WTC11 (cell line): ENCODE measurements around the gene OR2M2. TPM values are rescaled to one million over a fixed set of nuclear protein-coding genes. Genes with fewer than 3 reads are reported as not detected.

Source experiments
- ATAC-seq: fragments of 200-7000 bp; cut with Tn5 transposase; 2 replicates; pipeline ENCODE4 v1.10.0; 2021; ENCODE audit warnings: mild to moderate bottlenecking, moderate library complexity
- Bru-seq: library from RNA; stranded (reverse); fragments of 400-500 nt; gene quantifications from one replicate; lab custom pipeline; 2021; lab: Mats Ljungman, UMichigan
- CTCF ChIA-PET: fragments of 300-600 bp; sonication (Branson Sonifier 250); formaldehyde crosslinking; loops from one replicate; lab custom pipeline; 2021; ENCODE audit warnings: antibody characterized with exemption; lab: Charles Lee
- POLR2A ChIA-PET: fragments of 350-600 bp; sonication (Branson Sonifier 250); formaldehyde crosslinking; loops from one replicate; lab custom pipeline; 2021; ENCODE audit warnings: antibody characterized with exemption; lab: Charles Lee
- DNase-seq: peaks from one replicate; pipeline ENCODE4 v3.0.0; 2021; ENCODE audit warnings: low spot score
- H3K27ac Mint-ChIP-seq: 2 replicates; pipeline ENCODE4 v1.8.0; 2021; ENCODE audit warnings: mixed read lengths
- H3K27me3 Mint-ChIP-seq: 2 replicates; pipeline ENCODE4 v1.8.0; 2021; ENCODE audit warnings: low read depth, mild to moderate bottlenecking, moderate library complexity, mixed read lengths
- H3K36me3 Mint-ChIP-seq: 2 replicates; pipeline ENCODE4 v1.8.0; 2021; ENCODE audit warnings: mixed read lengths
- H3K4me1 Mint-ChIP-seq: 2 replicates; pipeline ENCODE4 v1.8.0; 2022; ENCODE audit warnings: mixed read lengths
- H3K4me3 Mint-ChIP-seq: 2 replicates; pipeline ENCODE4 v1.8.0; 2021; ENCODE audit warnings: mild to moderate bottlenecking, moderate library complexity, mixed read lengths
- H3K9me3 Mint-ChIP-seq: 2 replicates; pipeline ENCODE4 v1.8.0; 2021; ENCODE audit warnings: mixed read lengths
- CREM ChIP-seq: sonication (generic); formaldehyde crosslinking; IDR thresholded peaks from 2 replicates; pipeline ENCODE4 v1.8.1; 2022; ENCODE audit warnings: mild to moderate bottlenecking, missing genetic modification reagents, moderate library complexity
- ESRRA ChIP-seq: sonication (generic); formaldehyde crosslinking; IDR thresholded peaks from 2 replicates; pipeline ENCODE4 v1.8.1; 2022; ENCODE audit warnings: mild to moderate bottlenecking, missing genetic modification reagents, borderline replicate concordance
- ETV6 ChIP-seq: sonication (generic); formaldehyde crosslinking; IDR thresholded peaks from 2 replicates; pipeline ENCODE4 v1.8.1; 2022; ENCODE audit warnings: mild to moderate bottlenecking, missing genetic modification reagents
- MYBL2 ChIP-seq: sonication (generic); formaldehyde crosslinking; IDR thresholded peaks from 2 replicates; pipeline ENCODE4 v1.8.1; 2023; ENCODE audit warnings: mild to moderate bottlenecking, moderate library complexity, missing genetic modification reagents
- NFYB ChIP-seq: sonication (generic); formaldehyde crosslinking; conservative IDR thresholded peaks from 2 replicates; pipeline ENCODE4 v1.8.0; 2022; ENCODE audit warnings: low read depth, missing genetic modification reagents
- NR3C1 ChIP-seq: sonication (generic); formaldehyde crosslinking; conservative IDR thresholded peaks from 2 replicates; pipeline ENCODE4 v1.8.1; 2023; ENCODE audit warnings: low read depth, mild to moderate bottlenecking, missing genetic modification reagents
- OVOL2 ChIP-seq: fragments of 250-450 bp; sonication (Bioruptor Pico); IDR thresholded peaks from 2 replicates; pipeline ENCODE4 v1.9.0; 2021; ENCODE audit warnings: mild to moderate bottlenecking, borderline replicate concordance
- RORB ChIP-seq: fragments of 250-450 bp; sonication (Bioruptor Pico); IDR thresholded peaks from 2 replicates; pipeline ENCODE4 v1.9.0; 2021; ENCODE audit warnings: mild to moderate bottlenecking
- TEAD1 ChIP-seq: sonication (generic); formaldehyde crosslinking; IDR thresholded peaks from 2 replicates; pipeline ENCODE4 v1.8.0; 2022; ENCODE audit warnings: mild to moderate bottlenecking, missing genetic modification reagents
- ZNF121 ChIP-seq: sonication (generic); formaldehyde crosslinking; IDR thresholded peaks from 2 replicates; pipeline ENCODE4 v1.8.0; 2023; ENCODE audit warnings: missing genetic modification reagents
- ZNF263 ChIP-seq: sonication (generic); formaldehyde crosslinking; IDR thresholded peaks from 2 replicates; pipeline ENCODE4 v1.8.1; 2022; ENCODE audit warnings: low read depth, mild to moderate bottlenecking, moderate library complexity, missing genetic modification reagents
- ZNF396 ChIP-seq: fragments of 250-450 bp; sonication (Bioruptor Pico); IDR thresholded peaks from 2 replicates; pipeline ENCODE4 v1.8.0; 2021; ENCODE audit warnings: mild to moderate bottlenecking, moderate library complexity, borderline replicate concordance
- ZNF671 ChIP-seq: fragments of 250-450 bp; sonication (Bioruptor Pico); IDR thresholded peaks from 2 replicates; pipeline ENCODE4 v1.8.0; 2021; ENCODE audit warnings: mild to moderate bottlenecking
- long read RNA-seq, 3 experiments: library from RNA in 1 of 3; library from capped mRNA in 1 of 3; library from polyadenylated mRNA in 1 of 3; unstranded in 2 of 3; stranded (forward) in 1 of 3; transcript quantifications; one replicate each; pipeline ENCODE4 v2.0.0, GENCODE V29; 2021
- total RNA-seq: library from RNA; stranded (reverse); gene quantifications from 3 replicates; pipeline ENCODE4 v1.2.3, GENCODE V29; 2021
- TF ChIP-seq, protein P1 (sequence below): sonication (generic); formaldehyde crosslinking; IDR thresholded peaks from 2 replicates; pipeline ENCODE4 v1.8.1; 2023; ENCODE audit warnings: mild to moderate bottlenecking, moderate library complexity, missing genetic modification reagents
- TF ChIP-seq, protein P2 (sequence below): sonication (generic); formaldehyde crosslinking; IDR thresholded peaks from 2 replicates; pipeline ENCODE4 v1.8.1; 2022; ENCODE audit warnings: low read depth, mild to moderate bottlenecking, moderate library complexity, missing genetic modification reagents, borderline replicate concordance
- TF ChIP-seq, protein P3 (sequence below): sonication (generic); formaldehyde crosslinking; IDR thresholded peaks from 2 replicates; pipeline ENCODE4 v1.8.0; 2022; ENCODE audit warnings: mild to moderate bottlenecking, missing genetic modification reagents
- TF ChIP-seq, protein P4 (sequence below): sonication (generic); formaldehyde crosslinking; IDR thresholded peaks from 2 replicates; pipeline ENCODE4 v1.8.1; 2023; ENCODE audit warnings: mild to moderate bottlenecking, missing genetic modification reagents, moderate library complexity
- TF ChIP-seq, protein P5 (sequence below): fragments of 250-450 bp; sonication (Bioruptor Pico); conservative IDR thresholded peaks from 2 replicates; pipeline ENCODE4 v1.9.0; 2021; ENCODE audit warnings: mild to moderate bottlenecking
- TF ChIP-seq, protein P6 (sequence below): sonication (generic); formaldehyde crosslinking; IDR thresholded peaks from 2 replicates; pipeline ENCODE4 v1.8.0; 2023; ENCODE audit warnings: missing genetic modification reagents, mild to moderate bottlenecking, borderline replicate concordance
- TF ChIP-seq, protein P7 (sequence below): sonication (generic); formaldehyde crosslinking; IDR thresholded peaks from 2 replicates; pipeline ENCODE4 v1.8.1; 2022; ENCODE audit warnings: low read depth, missing genetic modification reagents, borderline replicate concordance

The OR2M2 gene, protein sequence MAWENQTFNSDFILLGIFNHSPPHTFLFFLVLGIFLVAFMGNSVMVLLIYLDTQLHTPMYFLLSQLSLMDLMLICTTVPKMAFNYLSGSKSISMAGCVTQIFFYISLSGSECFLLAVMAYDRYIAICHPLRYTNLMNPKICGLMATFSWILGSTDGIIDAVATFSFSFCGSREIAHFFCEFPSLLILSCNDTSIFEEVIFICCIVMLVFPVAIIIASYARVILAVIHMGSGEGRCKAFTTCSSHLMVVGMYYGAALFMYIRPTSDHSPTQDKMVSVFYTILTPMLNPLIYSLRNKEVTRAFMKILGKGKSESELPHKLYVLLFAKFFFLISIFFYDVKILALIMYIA
- not detected in 3 replicates for total RNA-seq
- not detected for Bru-seq, nascent RNA
- long read RNA-seq, experiment 1, result 0 reads
- long read RNA-seq, experiment 2, result 0 reads
- long read RNA-seq, experiment 3, result 0 reads

DNA sequence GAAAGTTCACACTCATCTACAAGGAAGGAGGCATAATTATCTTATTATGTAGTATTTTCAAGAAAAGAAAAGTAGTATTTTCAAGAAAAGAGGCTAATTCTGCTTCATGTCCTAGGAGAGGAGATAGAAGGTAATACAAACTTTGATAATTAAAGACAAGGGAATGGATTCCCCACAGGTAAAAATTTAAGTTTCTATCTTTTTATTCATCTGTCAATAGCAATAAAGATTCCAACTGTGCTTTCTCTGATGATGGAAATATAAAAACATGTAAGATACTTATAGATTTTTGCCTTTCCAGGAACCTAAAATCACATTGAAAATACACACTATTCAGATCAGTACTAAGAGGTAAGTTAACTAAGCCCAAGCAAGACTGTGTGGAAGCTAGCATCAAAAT lies at the start of gene OR2M2:
Gene OR2M2, plus strand, starts transcription at position 301 of the 400 bp plus-strand sequence. CDS start 5,165 bp downstream, outside the sequence.
- Mint-ChIP-seq H3K4me1 (no peaks in the 10 kb centered on the region), H3K9me3 (peaks cover 53% of the 10 kb centered on the region), H3K36me3 (peaks cover 45% of the 10 kb centered on the region), H3K27ac (no peak within 1 kb of the TSS), H3K27me3 (peaks cover 2% of the 10 kb centered on the region; the same call in 1 of the 2 replicates), H3K4me3 (no peak within 1 kb of the TSS)
- no peak for ATAC-seq
- TF ChIP-seq CREM (CRISPR knock-in tag) (no peak), ZNF671 (CRISPR knock-in tag) (no peak), ZNF396 (CRISPR knock-in tag) (no peak), ZNF263 (CRISPR knock-in tag) (no peak), RORB (CRISPR knock-in tag) (no peak), OVOL2 (CRISPR knock-in tag) (no peak), NFYB (CRISPR knock-in tag) (no peak), ZNF121 (CRISPR knock-in tag) (no peak), TEAD1 (CRISPR knock-in tag) (no peak), NR3C1 (no peak), ESRRA (no peak), ETV6 (CRISPR knock-in tag) (no peak), MYBL2 (no peak)
- TF ChIP-seq, protein P1, sequence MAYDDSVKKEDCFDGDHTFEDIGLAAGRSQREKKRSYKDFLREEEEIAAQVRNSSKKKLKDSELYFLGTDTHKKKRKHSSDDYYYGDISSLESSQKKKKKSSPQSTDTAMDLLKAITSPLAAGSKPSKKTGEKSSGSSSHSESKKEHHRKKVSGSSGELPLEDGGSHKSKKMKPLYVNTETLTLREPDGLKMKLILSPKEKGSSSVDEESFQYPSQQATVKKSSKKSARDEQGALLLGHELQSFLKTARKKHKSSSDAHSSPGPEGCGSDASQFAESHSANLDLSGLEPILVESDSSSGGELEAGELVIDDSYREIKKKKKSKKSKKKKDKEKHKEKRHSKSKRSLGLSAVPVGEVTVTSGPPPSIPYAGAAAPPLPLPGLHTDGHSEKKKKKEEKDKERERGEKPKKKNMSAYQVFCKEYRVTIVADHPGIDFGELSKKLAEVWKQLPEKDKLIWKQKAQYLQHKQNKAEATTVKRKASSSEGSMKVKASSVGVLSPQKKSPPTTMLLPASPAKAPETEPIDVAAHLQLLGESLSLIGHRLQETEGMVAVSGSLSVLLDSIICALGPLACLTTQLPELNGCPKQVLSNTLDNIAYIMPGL (CRISPR knock-in tag), result no peak
- TF ChIP-seq, protein P2, sequence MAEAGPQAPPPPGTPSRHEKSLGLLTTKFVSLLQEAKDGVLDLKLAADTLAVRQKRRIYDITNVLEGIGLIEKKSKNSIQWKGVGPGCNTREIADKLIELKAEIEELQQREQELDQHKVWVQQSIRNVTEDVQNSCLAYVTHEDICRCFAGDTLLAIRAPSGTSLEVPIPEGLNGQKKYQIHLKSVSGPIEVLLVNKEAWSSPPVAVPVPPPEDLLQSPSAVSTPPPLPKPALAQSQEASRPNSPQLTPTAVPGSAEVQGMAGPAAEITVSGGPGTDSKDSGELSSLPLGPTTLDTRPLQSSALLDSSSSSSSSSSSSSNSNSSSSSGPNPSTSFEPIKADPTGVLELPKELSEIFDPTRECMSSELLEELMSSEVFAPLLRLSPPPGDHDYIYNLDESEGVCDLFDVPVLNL (CRISPR knock-in tag), result no peak
- TF ChIP-seq, protein P3, sequence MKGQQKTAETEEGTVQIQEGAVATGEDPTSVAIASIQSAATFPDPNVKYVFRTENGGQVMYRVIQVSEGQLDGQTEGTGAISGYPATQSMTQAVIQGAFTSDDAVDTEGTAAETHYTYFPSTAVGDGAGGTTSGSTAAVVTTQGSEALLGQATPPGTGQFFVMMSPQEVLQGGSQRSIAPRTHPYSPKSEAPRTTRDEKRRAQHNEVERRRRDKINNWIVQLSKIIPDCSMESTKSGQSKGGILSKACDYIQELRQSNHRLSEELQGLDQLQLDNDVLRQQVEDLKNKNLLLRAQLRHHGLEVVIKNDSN (CRISPR knock-in tag), result no peak
- TF ChIP-seq, protein P4, sequence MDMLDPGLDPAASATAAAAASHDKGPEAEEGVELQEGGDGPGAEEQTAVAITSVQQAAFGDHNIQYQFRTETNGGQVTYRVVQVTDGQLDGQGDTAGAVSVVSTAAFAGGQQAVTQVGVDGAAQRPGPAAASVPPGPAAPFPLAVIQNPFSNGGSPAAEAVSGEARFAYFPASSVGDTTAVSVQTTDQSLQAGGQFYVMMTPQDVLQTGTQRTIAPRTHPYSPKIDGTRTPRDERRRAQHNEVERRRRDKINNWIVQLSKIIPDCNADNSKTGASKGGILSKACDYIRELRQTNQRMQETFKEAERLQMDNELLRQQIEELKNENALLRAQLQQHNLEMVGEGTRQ (CRISPR knock-in tag), result no peak
- TF ChIP-seq, protein P5, sequence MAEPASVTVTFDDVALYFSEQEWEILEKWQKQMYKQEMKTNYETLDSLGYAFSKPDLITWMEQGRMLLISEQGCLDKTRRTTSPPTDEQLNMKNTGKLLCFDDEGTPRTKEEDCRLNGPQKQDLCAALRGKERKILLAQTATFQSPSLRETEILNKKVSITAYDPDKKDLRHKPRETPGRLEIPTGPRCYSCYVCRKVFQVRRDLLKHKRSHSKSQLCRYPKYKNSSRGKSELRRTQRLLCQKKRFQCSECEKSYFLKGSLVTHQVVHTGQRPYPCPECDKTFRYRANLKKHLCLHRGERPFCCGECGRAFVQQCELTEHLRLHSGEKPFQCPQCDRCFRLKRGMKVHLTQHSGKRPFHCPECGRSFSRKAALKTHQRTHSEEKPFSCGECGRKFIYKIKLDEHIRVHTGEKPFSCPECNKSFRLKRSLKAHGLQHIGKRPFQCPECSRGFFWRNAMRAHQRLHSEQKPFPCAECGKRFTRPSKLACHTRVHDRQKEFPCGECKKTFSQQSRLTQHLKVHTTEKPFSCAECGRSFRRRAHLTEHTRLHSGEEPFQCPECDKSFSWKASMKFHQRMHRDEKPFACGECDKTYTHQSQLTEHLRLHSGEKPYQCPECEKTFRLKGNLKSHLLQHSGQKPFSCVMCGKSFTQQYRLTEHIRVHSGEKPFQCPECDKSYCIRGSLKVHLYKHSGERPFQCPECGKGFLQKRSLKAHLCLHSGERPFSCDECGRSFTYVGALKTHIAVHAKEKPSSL (CRISPR knock-in tag), result no peak
- TF ChIP-seq, protein P6, sequence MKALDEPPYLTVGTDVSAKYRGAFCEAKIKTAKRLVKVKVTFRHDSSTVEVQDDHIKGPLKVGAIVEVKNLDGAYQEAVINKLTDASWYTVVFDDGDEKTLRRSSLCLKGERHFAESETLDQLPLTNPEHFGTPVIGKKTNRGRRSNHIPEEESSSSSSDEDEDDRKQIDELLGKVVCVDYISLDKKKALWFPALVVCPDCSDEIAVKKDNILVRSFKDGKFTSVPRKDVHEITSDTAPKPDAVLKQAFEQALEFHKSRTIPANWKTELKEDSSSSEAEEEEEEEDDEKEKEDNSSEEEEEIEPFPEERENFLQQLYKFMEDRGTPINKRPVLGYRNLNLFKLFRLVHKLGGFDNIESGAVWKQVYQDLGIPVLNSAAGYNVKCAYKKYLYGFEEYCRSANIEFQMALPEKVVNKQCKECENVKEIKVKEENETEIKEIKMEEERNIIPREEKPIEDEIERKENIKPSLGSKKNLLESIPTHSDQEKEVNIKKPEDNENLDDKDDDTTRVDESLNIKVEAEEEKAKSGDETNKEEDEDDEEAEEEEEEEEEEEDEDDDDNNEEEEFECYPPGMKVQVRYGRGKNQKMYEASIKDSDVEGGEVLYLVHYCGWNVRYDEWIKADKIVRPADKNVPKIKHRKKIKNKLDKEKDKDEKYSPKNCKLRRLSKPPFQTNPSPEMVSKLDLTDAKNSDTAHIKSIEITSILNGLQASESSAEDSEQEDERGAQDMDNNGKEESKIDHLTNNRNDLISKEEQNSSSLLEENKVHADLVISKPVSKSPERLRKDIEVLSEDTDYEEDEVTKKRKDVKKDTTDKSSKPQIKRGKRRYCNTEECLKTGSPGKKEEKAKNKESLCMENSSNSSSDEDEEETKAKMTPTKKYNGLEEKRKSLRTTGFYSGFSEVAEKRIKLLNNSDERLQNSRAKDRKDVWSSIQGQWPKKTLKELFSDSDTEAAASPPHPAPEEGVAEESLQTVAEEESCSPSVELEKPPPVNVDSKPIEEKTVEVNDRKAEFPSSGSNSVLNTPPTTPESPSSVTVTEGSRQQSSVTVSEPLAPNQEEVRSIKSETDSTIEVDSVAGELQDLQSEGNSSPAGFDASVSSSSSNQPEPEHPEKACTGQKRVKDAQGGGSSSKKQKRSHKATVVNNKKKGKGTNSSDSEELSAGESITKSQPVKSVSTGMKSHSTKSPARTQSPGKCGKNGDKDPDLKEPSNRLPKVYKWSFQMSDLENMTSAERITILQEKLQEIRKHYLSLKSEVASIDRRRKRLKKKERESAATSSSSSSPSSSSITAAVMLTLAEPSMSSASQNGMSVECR (CRISPR knock-in tag), result no peak
- TF ChIP-seq, protein P7, sequence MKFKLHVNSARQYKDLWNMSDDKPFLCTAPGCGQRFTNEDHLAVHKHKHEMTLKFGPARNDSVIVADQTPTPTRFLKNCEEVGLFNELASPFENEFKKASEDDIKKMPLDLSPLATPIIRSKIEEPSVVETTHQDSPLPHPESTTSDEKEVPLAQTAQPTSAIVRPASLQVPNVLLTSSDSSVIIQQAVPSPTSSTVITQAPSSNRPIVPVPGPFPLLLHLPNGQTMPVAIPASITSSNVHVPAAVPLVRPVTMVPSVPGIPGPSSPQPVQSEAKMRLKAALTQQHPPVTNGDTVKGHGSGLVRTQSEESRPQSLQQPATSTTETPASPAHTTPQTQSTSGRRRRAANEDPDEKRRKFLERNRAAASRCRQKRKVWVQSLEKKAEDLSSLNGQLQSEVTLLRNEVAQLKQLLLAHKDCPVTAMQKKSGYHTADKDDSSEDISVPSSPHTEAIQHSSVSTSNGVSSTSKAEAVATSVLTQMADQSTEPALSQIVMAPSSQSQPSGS, result no peak
- POLR2A ChIA-PET, result no interaction called here
- no peak for DNase-seq
- CTCF ChIA-PET, result no interaction called here
